ENCODE results near the gene ZNF530. TPM values are rescaled to one million over a fixed set of nuclear protein-coding genes. Genes with fewer than 3 reads are reported as not detected.

The ZNF530 gene
- polyA plus RNA-seq, 3 donors = 0.72 to 1.3 (median 0.84) TPM

DNA sequence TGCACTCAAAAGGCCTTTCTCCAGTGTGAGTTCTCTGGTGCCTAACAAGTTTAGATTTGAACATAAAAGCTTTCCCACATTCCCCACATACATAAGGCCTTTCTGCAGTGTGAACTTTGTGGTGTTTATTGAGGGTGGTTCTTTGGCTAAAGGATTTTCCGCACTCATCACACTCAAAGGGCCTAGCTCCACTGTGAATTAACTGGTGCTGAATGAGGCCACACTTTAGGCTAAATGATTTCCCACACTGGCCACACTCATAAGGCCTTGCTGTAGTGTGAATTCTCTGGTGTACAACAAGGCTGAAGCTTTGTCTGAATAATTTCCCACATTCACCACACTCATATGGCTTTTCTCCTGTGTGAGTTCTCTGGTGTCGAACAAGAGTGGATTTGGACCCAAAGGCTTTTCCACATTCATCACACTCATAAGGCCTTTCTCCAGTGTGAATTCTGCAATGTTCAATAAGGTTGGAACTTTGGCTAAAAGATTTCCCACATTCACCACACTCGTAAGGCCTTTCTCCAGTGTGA lies 27.2 kb upstream of the ZNF530 start:
- no peaks in the 10 kb centered on the region for H3K79me2 ChIP-seq (ENCODE audit: insufficient read depth, low read length)
- no peaks in the 10 kb centered on the region for H3K27me3 ChIP-seq (ENCODE audit: control insufficient read depth in 2 of 2, insufficient read depth in 2 of 2, low read length in 2 of 2)
- H4K20me1 ChIP-seq (ENCODE audit: insufficient read depth, low read length) = no peaks in the 10 kb centered on the region
- H3K4me1 Mint-ChIP-seq = peaks cover 5% of the 10 kb centered on the region
- H3K4me3 ChIP-seq (replicated peaks in 1 of 3; ENCODE audit: low read depth in 2 of 3, low read length in 3 of 3) = peak overlapping the region in 1 of 3 experiments; percentile 54
- no peak overlapping the region for H3K9ac ChIP-seq (ENCODE audit: insufficient read depth, low read length, poor library complexity, severe bottlenecking)
- H3K36me3 Mint-ChIP-seq = peaks cover 51 to 55% of the 10 kb centered on the region in 2 donors
- H3K36me3 ChIP-seq (replicated peaks in 1 of 2; ENCODE audit: control insufficient read depth in 1 of 2, insufficient read depth in 2 of 2, low read length in 2 of 2) = peaks cover 31 to 59% of the 10 kb centered on the region in 2 donors
- TF ChIP-seq, protein P1, sequence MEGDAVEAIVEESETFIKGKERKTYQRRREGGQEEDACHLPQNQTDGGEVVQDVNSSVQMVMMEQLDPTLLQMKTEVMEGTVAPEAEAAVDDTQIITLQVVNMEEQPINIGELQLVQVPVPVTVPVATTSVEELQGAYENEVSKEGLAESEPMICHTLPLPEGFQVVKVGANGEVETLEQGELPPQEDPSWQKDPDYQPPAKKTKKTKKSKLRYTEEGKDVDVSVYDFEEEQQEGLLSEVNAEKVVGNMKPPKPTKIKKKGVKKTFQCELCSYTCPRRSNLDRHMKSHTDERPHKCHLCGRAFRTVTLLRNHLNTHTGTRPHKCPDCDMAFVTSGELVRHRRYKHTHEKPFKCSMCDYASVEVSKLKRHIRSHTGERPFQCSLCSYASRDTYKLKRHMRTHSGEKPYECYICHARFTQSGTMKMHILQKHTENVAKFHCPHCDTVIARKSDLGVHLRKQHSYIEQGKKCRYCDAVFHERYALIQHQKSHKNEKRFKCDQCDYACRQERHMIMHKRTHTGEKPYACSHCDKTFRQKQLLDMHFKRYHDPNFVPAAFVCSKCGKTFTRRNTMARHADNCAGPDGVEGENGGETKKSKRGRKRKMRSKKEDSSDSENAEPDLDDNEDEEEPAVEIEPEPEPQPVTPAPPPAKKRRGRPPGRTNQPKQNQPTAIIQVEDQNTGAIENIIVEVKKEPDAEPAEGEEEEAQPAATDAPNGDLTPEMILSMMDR (IDR thresholded peaks at IDR 0.05) = no peak
- peaks cover 86 to 100% (median 98%) of the 10 kb centered on the region in 7 donors for H3K9me3 Mint-ChIP-seq
- DNase-seq = no peak
- intact Hi-C loops (cut with micrococcal nuclease) = loop anchor here in 1 of 2 donors (10.0 kb wide), 1 partner anchor 48 kb away; the partner anchor contains the start of gene ZNF549
- no peak overlapping the region for H3K27ac ChIP-seq (ENCODE audit: low read depth in 1 of 2, low read length in 2 of 2)
- H3K27me3 Mint-ChIP-seq (ENCODE audit: low read depth in 3 of 3) = peaks cover 0 to 5% (median 3%) of the 10 kb centered on the region in 3 donors
- no CpG with 5 or more reads among the region's 3 CpGs for WGBS (ENCODE audit: insufficient coverage)
- H3K9me3 ChIP-seq (replicated peaks in 1 of 2; ENCODE audit: control insufficient read depth in 1 of 2, insufficient read depth in 1 of 2, low read length in 2 of 2) = peaks cover 93 to 97% of the 10 kb centered on the region in 2 donors
- no peak overlapping the region for H2AFZ ChIP-seq (ENCODE audit: insufficient read depth, low read depth, low read length, poor library complexity, severe bottlenecking)
- no peak overlapping the region for H3K4me2 ChIP-seq (replicated peaks; ENCODE audit: extremely low read depth, low read length, poor library complexity, severe bottlenecking)
- H3K4me1 ChIP-seq (ENCODE audit: control insufficient read depth in 1 of 2, insufficient read depth in 2 of 2, low read length in 2 of 2) = no peaks in the 10 kb centered on the region
- no peak overlapping the region for H3K4me3 Mint-ChIP-seq
- H3K27ac Mint-ChIP-seq = no peak overlapping the region

DNA sequence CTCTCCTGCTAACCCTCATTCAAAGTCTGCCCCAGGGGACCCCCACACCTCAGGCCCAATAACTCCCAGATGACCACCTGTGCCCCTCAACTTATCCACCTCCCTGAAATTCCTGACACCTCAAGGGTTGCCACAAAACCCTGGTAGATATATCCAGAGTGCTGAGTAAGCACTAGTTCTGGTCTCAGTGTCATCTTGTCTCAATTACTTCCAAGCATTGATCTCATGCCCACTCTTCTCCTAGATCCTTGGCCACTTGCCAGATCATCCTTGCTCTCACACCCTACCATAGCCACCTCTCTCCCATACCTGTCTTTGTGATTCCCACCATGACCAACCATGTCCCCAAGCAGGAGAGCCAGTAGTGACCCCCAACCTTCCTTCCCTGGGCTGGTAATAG lies 23.0 kb upstream of the ZNF530 start:
- Histone ChIP-seq H3K9me3 (replicated peaks in 1 of 2; ENCODE audit: control insufficient read depth in 1 of 2, insufficient read depth in 1 of 2, low read length in 2 of 2) (peaks cover 71 to 81% of the 10 kb centered on the region in 2 donors), H2AFZ (ENCODE audit: insufficient read depth, low read depth, low read length, poor library complexity, severe bottlenecking) (no peak overlapping the region), H3K9ac (ENCODE audit: insufficient read depth, low read length, poor library complexity, severe bottlenecking) (no peak overlapping the region), H3K4me2 (replicated peaks; ENCODE audit: extremely low read depth, low read length, poor library complexity, severe bottlenecking) (no peak overlapping the region), H3K27me3 (ENCODE audit: control insufficient read depth in 2 of 2, insufficient read depth in 2 of 2, low read length in 2 of 2) (no peaks in the 10 kb centered on the region), H4K20me1 (ENCODE audit: insufficient read depth, low read length) (no peaks in the 10 kb centered on the region), H3K79me2 (ENCODE audit: insufficient read depth, low read length) (no peaks in the 10 kb centered on the region), H3K27ac (ENCODE audit: low read depth in 1 of 2, low read length in 2 of 2) (no peak overlapping the region), H3K36me3 (replicated peaks in 1 of 2; ENCODE audit: control insufficient read depth in 1 of 2, insufficient read depth in 2 of 2, low read length in 2 of 2) (peaks cover 31 to 53% of the 10 kb centered on the region in 2 donors), H3K4me1 (ENCODE audit: control insufficient read depth in 1 of 2, insufficient read depth in 2 of 2, low read length in 2 of 2) (peaks cover 9 to 16% of the 10 kb centered on the region in 2 donors), H3K4me3 (replicated peaks in 1 of 3; ENCODE audit: low read depth in 2 of 3, low read length in 3 of 3) (peak overlapping the region in 1 of 3 experiments; percentile 54)
- Mint-ChIP-seq H3K27ac (no peak overlapping the region), H3K9me3 (peaks cover 67 to 88% (median 80%) of the 10 kb centered on the region in 7 donors), H3K27me3 (ENCODE audit: low read depth in 3 of 3) (peaks cover 0 to 6% (median 3%) of the 10 kb centered on the region in 3 donors), H3K4me3 (no peak overlapping the region), H3K4me1 (peaks cover 17% of the 10 kb centered on the region), H3K36me3 (peaks cover 53 to 57% of the 10 kb centered on the region in 2 donors)
- no peak for DNase-seq
- TF ChIP-seq, protein P1 (IDR thresholded peaks at IDR 0.05) = no peak
- intact Hi-C loops (cut with micrococcal nuclease) = loop anchor here (5.0 to 10.0 kb wide), 5 partner anchors 52 to 99 kb away; partner anchors contain the start of genes ZNF211 (in 2 of the 2), ZNF549 (in 1 of the 2), ZNF772 (in 1 of the 2) and ZNF773 (in 1 of the 2)

Data from CD14-positive monocyte (primary cell).